ENCODE measurements around the gene HAGH. TPM values are rescaled to one million over a fixed set of nuclear protein-coding genes. Genes with fewer than 3 reads are reported as not detected.

Gene HAGH
- total RNA-seq, 2 experiments from 2014 or later, result 29.9 to 30.1 TPM

DNA sequence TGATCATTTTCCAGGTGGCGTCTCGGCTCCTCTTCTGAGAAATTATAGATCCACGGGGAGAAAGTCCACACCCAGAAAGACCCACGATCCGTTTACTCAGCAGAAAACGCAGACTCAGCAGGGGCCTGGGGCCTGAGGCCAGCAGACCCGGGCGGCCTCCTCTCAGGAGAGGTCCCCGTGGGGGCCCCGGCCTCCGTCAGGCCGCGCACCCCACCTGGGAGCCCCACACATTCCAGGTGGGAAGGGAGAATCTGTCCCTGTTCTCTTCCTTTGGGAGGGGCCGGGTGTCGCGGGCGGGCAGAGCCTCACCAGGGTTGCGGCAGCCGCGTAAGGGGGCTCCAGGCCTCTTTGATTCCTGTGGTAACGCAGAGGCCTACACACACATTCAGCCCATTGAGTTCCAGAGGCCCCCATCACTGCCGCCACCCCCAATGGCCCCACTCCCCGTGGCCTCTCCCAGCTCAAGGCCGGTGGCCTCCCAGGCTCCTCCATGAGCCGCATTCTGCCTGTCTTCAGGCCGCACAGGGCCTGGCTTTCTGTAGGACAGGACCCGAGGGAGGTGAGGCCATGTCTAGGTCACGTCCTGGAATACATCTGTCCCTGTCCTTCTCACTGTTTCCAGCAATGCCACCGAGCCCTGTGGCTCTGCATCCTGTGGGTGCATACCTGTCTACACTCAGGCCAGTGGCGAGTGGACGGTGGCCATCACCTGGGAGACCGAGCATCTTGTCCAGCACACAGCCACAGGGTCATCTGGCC, 31.5 kb downstream of the HAGH start:
- Mint-ChIP-seq H3K27me3 (ENCODE audit: low read depth) (no peaks in the 10 kb centered on the region), H3K27ac (no peak overlapping the region), H3K4me3 (no peak overlapping the region), H3K4me1 (ENCODE audit: low read depth) (no peaks in the 10 kb centered on the region), H3K36me3 (ENCODE audit: low read depth) (peaks cover 6% of the 10 kb centered on the region), H3K9me3 (peaks cover 18% of the 10 kb centered on the region)
- no peak for DNase-seq
- intact Hi-C loops (cut with micrococcal nuclease), result no loop called here
- CTCF ChIA-PET, result no interaction called here

DNA sequence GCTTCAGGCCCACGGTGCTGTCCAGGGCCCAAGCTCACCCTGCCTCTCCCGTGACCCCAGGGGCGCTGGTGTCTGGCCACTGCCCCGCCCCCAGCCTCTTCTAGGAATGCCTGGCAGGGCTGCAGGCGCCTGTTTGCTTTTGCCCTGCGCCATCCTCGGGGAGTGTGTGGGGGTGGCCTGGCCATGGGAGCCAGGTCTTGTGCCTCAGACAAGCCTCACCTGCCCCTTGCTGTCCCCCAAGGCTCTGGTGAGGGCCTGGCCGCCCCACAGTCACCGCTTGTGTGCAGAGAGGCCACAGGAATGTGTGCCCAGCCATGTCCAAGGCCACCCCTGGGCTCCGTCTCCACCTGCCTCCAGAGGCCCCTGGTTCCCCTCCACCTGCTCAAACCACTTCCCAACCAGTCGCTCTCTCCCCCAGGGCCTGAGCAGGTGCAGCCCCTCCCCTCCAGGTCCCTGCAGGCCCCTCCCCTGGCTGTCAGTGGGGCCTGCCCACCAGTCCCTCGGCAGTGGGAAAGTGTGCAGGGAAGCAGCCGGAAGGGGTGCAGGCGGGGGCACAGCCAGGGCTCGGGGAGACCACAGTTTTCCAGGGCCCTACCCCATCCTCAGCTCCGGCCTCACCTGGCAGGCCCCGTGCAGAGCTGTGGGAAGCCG, 32.3 kb downstream of the HAGH start:
- Mint-ChIP-seq H3K27ac (no peak overlapping the region), H3K9me3 (peaks cover 16% of the 10 kb centered on the region), H3K27me3 (ENCODE audit: low read depth) (no peaks in the 10 kb centered on the region), H3K4me1 (ENCODE audit: low read depth) (no peaks in the 10 kb centered on the region), H3K36me3 (ENCODE audit: low read depth) (peaks cover 4% of the 10 kb centered on the region), H3K4me3 (no peak overlapping the region)
- DNase-seq, result no peak
- CTCF ChIA-PET, result no interaction called here
- intact Hi-C loops (cut with micrococcal nuclease), result no loop called here

DNA sequence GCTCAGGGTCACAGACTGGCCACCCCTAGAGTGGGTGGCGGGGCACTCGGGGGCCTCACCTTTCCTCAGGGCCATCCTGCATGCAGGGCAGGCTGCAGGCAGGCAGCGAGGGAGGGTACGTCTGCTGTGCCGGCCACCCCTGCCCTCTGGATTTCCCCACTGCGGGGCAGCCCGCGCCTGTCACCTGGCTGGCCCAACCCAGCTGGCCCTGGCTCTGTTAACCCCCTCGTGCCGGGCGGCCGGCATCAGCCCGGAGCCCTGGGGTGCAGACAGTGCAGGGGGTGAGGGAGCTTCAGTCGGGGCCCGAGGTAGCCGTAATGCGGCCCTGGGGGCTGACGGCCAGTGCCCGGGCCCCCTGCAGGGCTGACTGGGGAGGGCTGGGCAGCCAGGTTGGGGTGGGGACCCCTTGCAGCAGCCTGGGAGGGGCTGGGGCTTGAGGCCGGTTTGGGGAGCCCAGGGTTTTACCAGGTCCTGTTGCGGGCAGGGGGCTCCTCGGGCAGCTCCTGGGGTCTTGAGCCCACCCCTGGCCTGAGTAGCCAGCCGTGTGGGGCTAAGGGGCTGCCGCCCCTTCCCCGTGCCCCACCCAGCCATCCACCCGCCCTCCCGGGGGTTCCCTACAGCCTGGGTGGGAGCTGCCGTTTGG, 32.9 kb downstream of the HAGH start, which contains the start of gene IGFALS:
TSS of gene IGFALS (minus strand) at position 128 of the 643 bp plus-strand sequence. CDS start at position 75, 53 bp downstream.
- Mint-ChIP-seq H3K27me3 (ENCODE audit: low read depth) (no peaks in the 10 kb centered on the region), H3K36me3 (ENCODE audit: low read depth) (peaks cover 3% of the 10 kb centered on the region), H3K27ac (no peak within 1 kb of the TSS), H3K9me3 (peaks cover 10% of the 10 kb centered on the region), H3K4me3 (no peak within 1 kb of the TSS), H3K4me1 (ENCODE audit: low read depth) (no peaks in the 10 kb centered on the region)
- intact Hi-C loops (cut with micrococcal nuclease), result no loop called here
- DNase-seq, result no peak
- CTCF ChIA-PET, result interaction anchor here (1.1 kb wide), 1 partner anchor 135 kb away, joined by 3 read pairs; no protein-coding TSS in a partner anchor

DNA sequence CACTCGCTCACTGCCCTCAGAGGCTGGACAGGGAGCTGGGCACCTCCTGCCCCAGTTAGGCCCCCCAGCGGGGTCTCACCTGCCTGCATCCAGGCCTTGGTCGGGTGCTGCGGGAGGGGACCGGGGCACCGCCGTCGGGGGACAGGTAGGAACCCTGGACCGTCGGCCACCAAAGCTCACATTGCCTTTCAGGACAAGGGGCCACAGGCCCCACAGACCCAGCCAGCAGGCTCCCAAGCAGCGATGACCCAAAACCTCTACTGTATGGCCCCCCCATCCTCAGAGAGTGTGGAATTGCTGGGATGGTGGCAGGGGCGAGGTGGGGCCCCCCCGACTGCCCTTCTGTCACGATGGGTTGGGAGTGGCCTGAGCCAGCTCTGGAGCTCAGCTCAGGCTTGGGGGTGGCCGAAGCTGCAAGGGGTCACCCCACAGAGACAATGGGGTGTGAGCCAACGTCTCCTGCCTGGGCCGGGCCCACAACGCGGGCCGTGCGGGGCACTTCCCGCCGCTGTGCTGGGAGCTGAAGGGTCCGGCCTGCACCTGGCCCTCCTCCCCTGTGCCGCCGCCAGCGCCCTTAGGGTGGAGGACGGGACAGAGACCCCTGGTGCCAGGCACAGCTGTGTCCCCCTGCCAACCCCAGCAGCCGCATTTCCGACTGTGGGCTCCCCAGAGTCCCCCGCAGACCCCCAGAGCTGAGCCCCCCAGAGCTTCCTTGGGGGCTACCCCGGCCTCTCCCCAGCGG, 33.6 kb downstream of the HAGH start:
- CTCF ChIA-PET, result interaction anchor here (1.1 kb wide), 1 partner anchor 136 kb away, joined by 3 read pairs; no protein-coding TSS in a partner anchor
- intact Hi-C loops (cut with micrococcal nuclease), result no loop called here
- H3K27me3 Mint-ChIP-seq (ENCODE audit: low read depth), result no peaks in the 10 kb centered on the region

DNA sequence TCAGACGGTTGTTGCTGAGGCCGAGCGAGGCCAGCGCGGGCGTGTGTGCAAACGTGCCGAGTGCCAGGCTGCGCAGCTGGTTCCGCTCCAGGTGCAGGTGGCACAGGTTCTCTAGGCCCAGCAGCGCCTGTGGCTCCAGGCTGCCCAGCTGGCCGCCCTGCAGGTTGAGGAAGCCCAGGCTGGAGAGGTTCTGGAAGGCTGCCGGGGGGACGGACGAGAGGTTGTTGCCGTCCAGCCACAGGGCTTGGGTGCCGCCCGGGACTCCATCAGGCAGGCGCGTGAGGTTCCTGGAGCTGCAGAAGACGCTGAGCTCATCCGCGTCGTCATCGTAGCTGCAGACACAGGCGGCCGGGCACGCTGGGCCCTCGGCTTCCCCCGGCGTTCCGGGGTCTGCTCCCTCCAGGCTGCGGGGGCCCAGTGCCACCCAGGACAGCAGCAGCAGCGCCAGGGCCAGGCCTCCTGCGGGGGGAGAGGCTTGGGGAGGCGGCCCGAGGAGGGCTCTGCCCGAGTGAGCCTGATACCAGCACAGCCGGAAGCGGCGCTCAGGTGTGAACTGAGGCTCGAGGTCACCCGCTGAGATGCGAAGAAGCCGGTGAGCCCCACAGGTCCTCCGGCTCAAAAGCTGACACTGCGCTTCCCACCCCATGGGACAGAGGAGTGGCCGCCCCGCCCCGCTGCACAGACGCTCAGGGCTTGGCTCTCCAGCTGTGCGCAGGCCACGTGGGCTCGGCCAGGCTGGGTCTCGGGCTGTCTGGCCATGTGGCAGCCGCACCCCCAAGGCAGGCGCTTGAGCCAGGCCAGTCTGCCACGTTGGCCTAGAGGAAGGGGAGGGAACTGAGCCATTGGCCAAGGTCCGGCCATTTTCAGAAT, 34.4 kb downstream of the HAGH start:
- Mint-ChIP-seq H3K36me3 (ENCODE audit: low read depth) (peaks cover 1% of the 10 kb centered on the region), H3K27me3 (ENCODE audit: low read depth) (no peaks in the 10 kb centered on the region), H3K4me3 (no peak overlapping the region), H3K9me3 (peaks cover 2% of the 10 kb centered on the region), H3K4me1 (ENCODE audit: low read depth) (no peaks in the 10 kb centered on the region), H3K27ac (no peak overlapping the region)
- no peak for DNase-seq
- CTCF ChIA-PET, result interaction anchor here (1.1 kb wide), 1 partner anchor 137 kb away, joined by 3 read pairs; no protein-coding TSS in a partner anchor
- intact Hi-C loops (cut with micrococcal nuclease), result no loop called here

More for the DNA sequence above, 33.6 kb downstream of the HAGH start:
- no peak for DNase-seq
- no peak overlapping the region for H3K27ac Mint-ChIP-seq
- peaks cover 8% of the 10 kb centered on the region for H3K9me3 Mint-ChIP-seq
- H3K4me3 Mint-ChIP-seq, result no peak overlapping the region
- H3K36me3 Mint-ChIP-seq (ENCODE audit: low read depth), result peaks cover 3% of the 10 kb centered on the region
- no peaks in the 10 kb centered on the region for H3K4me1 Mint-ChIP-seq (ENCODE audit: low read depth)

DNA sequence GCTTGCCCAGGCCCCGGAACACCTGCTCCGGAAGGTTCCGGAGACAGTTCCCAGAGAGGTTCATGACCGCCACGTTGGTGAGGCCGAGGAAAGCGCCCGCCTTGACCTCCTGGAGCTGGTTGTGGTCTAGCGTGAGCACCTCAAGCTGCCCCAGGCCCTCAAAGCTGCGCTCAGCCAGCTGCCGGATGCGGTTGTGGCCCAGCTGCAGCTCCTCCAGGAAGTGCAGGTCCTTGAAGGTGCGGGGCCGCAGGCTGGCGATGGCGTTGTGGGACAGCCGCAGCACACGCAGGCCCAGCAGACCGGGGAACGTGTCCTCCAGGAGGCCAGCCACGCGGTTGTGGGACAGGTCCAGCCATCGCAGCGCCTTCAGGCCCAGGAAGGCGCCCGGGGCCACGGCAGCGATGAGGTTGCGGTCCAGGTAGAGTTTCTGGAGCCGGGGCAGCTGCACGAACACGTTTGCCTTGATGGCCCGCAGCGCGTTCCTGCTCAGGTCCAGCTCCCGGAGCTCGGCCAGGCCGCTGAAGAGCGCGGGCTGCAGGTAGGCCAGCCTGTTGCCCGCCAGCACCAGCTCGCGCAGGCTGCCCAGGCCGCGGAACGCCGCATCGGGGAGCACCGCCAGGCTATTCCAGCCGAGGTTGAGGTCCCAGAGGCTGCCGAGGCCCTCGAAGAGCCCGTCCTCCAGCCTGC, 35.2 kb downstream of the HAGH start:
- CTCF ChIA-PET, result no interaction called here
- intact Hi-C loops (cut with micrococcal nuclease), result no loop called here
- H3K4me3 Mint-ChIP-seq, result no peak overlapping the region
- no peak for DNase-seq
- no peaks in the 10 kb centered on the region for H3K36me3 Mint-ChIP-seq (ENCODE audit: low read depth)
- H3K9me3 Mint-ChIP-seq, result no peaks in the 10 kb centered on the region
- no peak overlapping the region for H3K27ac Mint-ChIP-seq
- H3K4me1 Mint-ChIP-seq (ENCODE audit: low read depth), result no peaks in the 10 kb centered on the region
- H3K27me3 Mint-ChIP-seq (ENCODE audit: low read depth), result no peaks in the 10 kb centered on the region

DNA sequence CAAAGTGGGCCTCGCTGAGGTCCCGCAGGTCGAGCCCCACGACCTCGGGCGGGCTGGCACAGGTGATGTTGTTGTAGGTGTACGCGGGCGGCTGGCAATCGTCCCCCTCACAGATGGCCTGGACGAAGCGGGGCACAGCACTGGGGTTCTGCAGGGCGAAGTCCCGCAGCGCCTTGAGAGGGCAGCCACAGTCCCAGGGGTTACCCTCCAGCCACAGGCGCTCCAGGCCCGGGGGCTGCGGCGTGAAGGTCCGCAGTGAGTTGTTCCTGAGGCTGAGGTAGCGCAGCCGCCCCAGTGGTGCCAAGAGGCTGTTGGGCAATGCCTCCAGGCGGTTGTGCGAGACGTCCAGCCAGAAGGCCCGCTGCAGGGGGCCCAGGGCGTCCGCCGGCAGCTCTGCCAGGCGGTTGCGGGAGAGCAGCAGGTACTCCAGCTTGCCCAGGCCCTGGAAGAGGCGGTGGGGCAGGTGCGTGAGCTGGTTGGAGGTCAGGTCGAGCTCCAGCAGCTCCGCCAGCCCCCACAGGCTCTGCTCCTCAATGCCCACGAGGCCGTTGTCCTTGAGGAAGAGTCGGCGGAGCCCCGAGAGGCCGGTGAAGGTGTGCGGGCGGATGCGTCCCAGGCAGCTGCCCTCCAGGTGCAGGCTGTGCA, 35.9 kb downstream of the HAGH start:
- H3K4me1 Mint-ChIP-seq (ENCODE audit: low read depth), result peaks cover under 1% of the 10 kb centered on the region
- no peak overlapping the region for H3K4me3 Mint-ChIP-seq
- no peaks in the 10 kb centered on the region for H3K36me3 Mint-ChIP-seq (ENCODE audit: low read depth)
- no peaks in the 10 kb centered on the region for H3K9me3 Mint-ChIP-seq
- DNase-seq, result no peak
- intact Hi-C loops (cut with micrococcal nuclease), result no loop called here
- H3K27me3 Mint-ChIP-seq (ENCODE audit: low read depth), result no peaks in the 10 kb centered on the region
- CTCF ChIA-PET, result no interaction called here
- no peak overlapping the region for H3K27ac Mint-ChIP-seq

DNA sequence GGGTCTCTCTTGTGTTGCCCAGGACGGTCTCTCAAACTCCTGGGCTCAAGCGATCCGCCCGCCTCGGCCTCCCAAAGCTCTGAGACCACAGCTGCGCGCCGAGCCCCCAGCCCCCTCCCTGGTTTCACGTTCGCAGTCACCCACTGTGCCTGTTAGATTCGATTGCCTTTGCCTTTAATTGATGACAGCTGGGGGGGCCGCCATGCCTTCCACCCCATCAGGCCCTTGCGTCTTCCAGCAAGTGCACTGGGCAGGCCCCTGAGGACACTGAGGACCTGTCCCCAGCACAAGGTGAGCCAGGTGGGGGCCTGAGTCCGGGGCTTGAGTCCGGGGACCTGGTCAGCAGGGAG, 36.4 kb downstream of the HAGH start:
- intact Hi-C loops (cut with micrococcal nuclease), result no loop called here
- CTCF ChIA-PET, result no interaction called here
- Mint-ChIP-seq H3K4me1 (ENCODE audit: low read depth) (peaks cover 5% of the 10 kb centered on the region), H3K4me3 (no peak overlapping the region), H3K36me3 (ENCODE audit: low read depth) (no peaks in the 10 kb centered on the region), H3K27ac (no peak overlapping the region), H3K9me3 (no peaks in the 10 kb centered on the region), H3K27me3 (ENCODE audit: low read depth) (no peaks in the 10 kb centered on the region)
- no peak for DNase-seq

DNA sequence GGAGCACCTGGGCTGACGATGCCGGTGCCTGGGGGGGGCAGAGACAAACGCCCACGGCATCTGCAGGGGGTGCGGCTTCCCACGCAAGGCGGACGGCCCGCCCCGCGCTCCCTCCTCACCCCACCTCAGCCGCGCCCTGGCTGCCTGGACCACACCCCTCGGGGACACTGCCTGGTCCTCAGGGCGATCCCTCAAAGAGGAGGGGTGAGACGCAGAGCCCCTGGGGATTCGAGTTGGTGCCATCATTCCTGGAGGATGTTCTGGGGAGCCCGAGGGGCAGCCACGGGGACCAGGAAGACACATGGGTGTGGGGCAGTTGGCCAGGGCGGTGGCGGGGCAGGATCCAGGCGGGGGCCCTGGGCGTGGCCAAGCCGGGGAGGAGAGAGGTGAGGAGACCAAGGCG, 37.0 kb downstream of the HAGH start:
- Mint-ChIP-seq H3K27me3 (ENCODE audit: low read depth) (no peaks in the 10 kb centered on the region), H3K27ac (no peak overlapping the region), H3K36me3 (ENCODE audit: low read depth) (no peaks in the 10 kb centered on the region), H3K9me3 (no peaks in the 10 kb centered on the region), H3K4me1 (ENCODE audit: low read depth) (peaks cover 9% of the 10 kb centered on the region), H3K4me3 (no peak overlapping the region)
- intact Hi-C loops (cut with micrococcal nuclease), result no loop called here
- CTCF ChIA-PET, result no interaction called here
- DNase-seq, result no peak

DNA sequence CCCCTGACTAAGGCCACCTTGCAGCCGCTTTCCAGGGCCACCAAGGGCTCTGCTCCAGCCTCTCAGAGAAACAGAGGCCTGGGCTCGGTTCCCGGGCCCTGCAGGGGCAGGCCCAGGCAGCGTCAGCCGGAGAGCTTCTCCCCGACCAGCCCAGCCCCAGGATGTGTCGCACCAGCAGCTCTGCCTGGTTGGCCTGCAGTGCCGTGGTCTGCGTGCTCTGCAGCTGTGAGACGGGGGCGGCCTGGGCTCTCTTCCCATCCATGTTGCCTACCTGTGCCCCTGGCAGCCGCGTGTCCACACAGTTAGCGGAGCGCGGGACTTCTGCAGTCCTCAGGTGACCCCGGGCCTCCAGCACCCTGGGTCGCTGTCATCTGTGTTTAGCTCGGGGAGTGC, 37.9 kb downstream of the HAGH start:
- Mint-ChIP-seq H3K27ac (no peak overlapping the region), H3K4me1 (ENCODE audit: low read depth) (peaks cover 12% of the 10 kb centered on the region), H3K4me3 (no peak overlapping the region), H3K9me3 (no peaks in the 10 kb centered on the region), H3K36me3 (ENCODE audit: low read depth) (no peaks in the 10 kb centered on the region), H3K27me3 (ENCODE audit: low read depth) (no peaks in the 10 kb centered on the region)
- CTCF ChIA-PET, result no interaction called here
- no peak for DNase-seq
- intact Hi-C loops (cut with micrococcal nuclease), result no loop called here

DNA sequence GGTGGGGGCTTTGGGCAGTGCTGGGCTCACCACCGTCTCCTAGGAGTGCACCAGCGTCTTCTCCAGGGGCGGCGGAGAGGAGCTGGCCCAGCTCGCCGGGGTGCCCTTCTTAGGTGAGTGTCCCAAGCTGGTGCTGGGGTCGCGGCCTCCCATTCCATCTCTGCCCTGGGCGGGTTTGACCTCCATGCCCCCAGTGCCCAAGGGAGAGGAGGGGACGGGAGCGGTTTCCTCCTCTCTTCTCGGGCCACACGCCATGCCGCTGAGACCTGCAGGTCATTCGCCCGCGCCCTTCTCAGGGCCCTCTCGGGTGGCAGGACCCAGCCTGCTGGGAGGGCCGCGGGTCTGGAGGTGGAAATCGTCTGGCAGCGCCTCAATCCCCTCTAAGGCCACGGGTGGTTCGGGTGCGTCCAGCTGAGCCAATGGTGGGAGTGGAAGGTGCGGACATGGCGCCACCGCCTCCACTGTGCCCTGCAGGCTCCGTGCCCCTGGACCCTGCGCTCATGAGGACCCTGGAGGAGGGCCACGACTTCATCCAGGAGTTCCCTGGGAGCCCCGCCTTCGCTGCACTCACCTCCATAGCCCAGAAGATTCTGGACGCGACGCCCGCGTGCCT, 38.4 kb downstream of the HAGH start:
- Mint-ChIP-seq H3K9me3 (no peaks in the 10 kb centered on the region), H3K27me3 (ENCODE audit: low read depth) (no peaks in the 10 kb centered on the region), H3K4me3 (no peak overlapping the region), H3K4me1 (ENCODE audit: low read depth) (peaks cover 17% of the 10 kb centered on the region), H3K36me3 (ENCODE audit: low read depth) (no peaks in the 10 kb centered on the region), H3K27ac (no peak overlapping the region)
- DNase-seq, result no peak
- intact Hi-C loops (cut with micrococcal nuclease), result no loop called here
- CTCF ChIA-PET, result no interaction called here
